ENCODE measurements around the gene ARHGEF28. TPM values are rescaled to one million over a fixed set of nuclear protein-coding genes. Genes with fewer than 3 reads are reported as not detected.
A peak's percentile ranks its signal among the peaks of the same experiment; 100 is the strongest.

The ARHGEF28 gene
- polyA plus RNA-seq, 3 donors, result not detected

DNA sequence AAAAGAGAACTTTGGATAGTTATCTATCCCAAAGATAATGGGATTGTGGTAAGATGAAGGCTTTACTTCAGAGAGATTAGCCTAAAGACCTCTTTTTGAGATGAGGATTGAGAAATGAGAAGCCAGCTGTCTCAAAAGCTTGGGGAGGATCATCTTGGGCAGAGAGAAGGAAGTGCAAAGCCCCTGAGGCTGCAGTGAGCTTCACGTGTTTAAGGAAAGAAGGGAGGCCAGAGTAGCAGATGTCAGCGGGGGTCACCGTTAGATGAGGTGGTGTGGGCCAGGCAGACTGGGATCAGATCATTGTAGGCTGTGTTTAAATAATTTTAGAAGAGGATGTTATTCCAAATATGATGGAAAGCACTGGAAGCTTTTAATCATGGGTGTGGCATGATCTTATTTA lies 270.1 kb downstream of the ARHGEF28 start:
- H2AFZ ChIP-seq (ENCODE audit: insufficient read depth, low read depth, low read length, poor library complexity, severe bottlenecking), result peak overlapping the region; percentile 31
- no peaks in the 10 kb centered on the region for H3K36me3 ChIP-seq (replicated peaks in 1 of 2; ENCODE audit: control insufficient read depth in 1 of 2, insufficient read depth in 2 of 2, low read length in 2 of 2)
- 27% methylated on average over 3 of the region's 3 CpGs for WGBS (ENCODE audit: insufficient coverage)
- H3K27ac ChIP-seq (ENCODE audit: low read depth in 1 of 2, low read length in 2 of 2), result no peak overlapping the region
- H3K4me1 ChIP-seq (ENCODE audit: control insufficient read depth in 1 of 2, insufficient read depth in 2 of 2, low read length in 2 of 2), result peaks cover 8 to 19% of the 10 kb centered on the region in 2 donors
- no peaks in the 10 kb centered on the region for H3K27me3 ChIP-seq (ENCODE audit: control insufficient read depth in 2 of 2, insufficient read depth in 2 of 2, low read length in 2 of 2)
- Mint-ChIP-seq H3K27me3 (ENCODE audit: low read depth in 3 of 3) (peaks cover 0 to 3% (median 3%) of the 10 kb centered on the region in 3 donors), H3K4me1 (peaks cover 30% of the 10 kb centered on the region), H3K9me3 (peaks cover 0 to 4% (median 2%) of the 10 kb centered on the region in 7 donors), H3K36me3 (no peaks in the 10 kb centered on the region), H3K27ac (peak overlapping the region in 1 of 7 donors; percentile 77), H3K4me3 (no peak overlapping the region)
- H4K20me1 ChIP-seq (ENCODE audit: insufficient read depth, low read length), result no peaks in the 10 kb centered on the region
- no peak overlapping the region for H3K4me2 ChIP-seq (replicated peaks; ENCODE audit: extremely low read depth, low read length, poor library complexity, severe bottlenecking)
- TF ChIP-seq, protein P1, sequence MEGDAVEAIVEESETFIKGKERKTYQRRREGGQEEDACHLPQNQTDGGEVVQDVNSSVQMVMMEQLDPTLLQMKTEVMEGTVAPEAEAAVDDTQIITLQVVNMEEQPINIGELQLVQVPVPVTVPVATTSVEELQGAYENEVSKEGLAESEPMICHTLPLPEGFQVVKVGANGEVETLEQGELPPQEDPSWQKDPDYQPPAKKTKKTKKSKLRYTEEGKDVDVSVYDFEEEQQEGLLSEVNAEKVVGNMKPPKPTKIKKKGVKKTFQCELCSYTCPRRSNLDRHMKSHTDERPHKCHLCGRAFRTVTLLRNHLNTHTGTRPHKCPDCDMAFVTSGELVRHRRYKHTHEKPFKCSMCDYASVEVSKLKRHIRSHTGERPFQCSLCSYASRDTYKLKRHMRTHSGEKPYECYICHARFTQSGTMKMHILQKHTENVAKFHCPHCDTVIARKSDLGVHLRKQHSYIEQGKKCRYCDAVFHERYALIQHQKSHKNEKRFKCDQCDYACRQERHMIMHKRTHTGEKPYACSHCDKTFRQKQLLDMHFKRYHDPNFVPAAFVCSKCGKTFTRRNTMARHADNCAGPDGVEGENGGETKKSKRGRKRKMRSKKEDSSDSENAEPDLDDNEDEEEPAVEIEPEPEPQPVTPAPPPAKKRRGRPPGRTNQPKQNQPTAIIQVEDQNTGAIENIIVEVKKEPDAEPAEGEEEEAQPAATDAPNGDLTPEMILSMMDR (IDR thresholded peaks at IDR 0.05), result no peak
- no peak overlapping the region for H3K9ac ChIP-seq (ENCODE audit: insufficient read depth, low read length, poor library complexity, severe bottlenecking)
- no peak overlapping the region for H3K4me3 ChIP-seq (replicated peaks in 1 of 3; ENCODE audit: low read depth in 2 of 3, low read length in 3 of 3)
- no peaks in the 10 kb centered on the region for H3K79me2 ChIP-seq (ENCODE audit: insufficient read depth, low read length)
- no peaks in the 10 kb centered on the region for H3K9me3 ChIP-seq (replicated peaks in 1 of 2; ENCODE audit: control insufficient read depth in 1 of 2, insufficient read depth in 1 of 2, low read length in 2 of 2)
- intact Hi-C loops (cut with micrococcal nuclease), result no loop called here
- no peak for DNase-seq

DNA sequence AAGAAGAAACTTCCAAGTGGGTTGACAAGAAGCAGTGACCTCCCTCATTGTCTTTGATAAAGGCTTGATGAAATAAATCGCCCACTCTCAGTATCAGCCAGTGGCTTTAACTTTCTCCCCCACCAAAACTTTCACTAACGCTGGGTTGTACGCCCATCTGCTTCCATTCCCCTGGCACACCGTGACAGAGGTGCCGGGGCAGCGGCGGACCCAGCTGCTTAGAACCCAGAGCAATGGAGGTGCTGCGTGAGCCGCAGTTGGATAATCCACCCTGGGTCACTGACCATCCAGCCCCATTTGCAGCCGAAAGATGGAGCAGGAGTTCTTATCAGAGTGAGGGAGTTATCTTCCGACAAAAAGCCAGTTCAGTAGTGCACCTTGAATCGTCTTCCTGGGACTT lies 270.7 kb downstream of the ARHGEF28 start:
- Mint-ChIP-seq H3K27ac (no peak overlapping the region), H3K36me3 (no peaks in the 10 kb centered on the region), H3K4me1 (peaks cover 34% of the 10 kb centered on the region), H3K9me3 (peaks cover 0 to 4% (median 2%) of the 10 kb centered on the region in 7 donors), H3K4me3 (no peak overlapping the region), H3K27me3 (ENCODE audit: low read depth in 3 of 3) (peaks cover 0 to 4% (median 3%) of the 10 kb centered on the region in 3 donors)
- Histone ChIP-seq H3K4me1 (ENCODE audit: control insufficient read depth in 1 of 2, insufficient read depth in 2 of 2, low read length in 2 of 2) (peaks cover 12 to 23% of the 10 kb centered on the region in 2 donors), H3K79me2 (ENCODE audit: insufficient read depth, low read length) (no peaks in the 10 kb centered on the region), H4K20me1 (ENCODE audit: insufficient read depth, low read length) (no peaks in the 10 kb centered on the region), H3K9ac (ENCODE audit: insufficient read depth, low read length, poor library complexity, severe bottlenecking) (no peak overlapping the region), H3K27me3 (ENCODE audit: control insufficient read depth in 2 of 2, insufficient read depth in 2 of 2, low read length in 2 of 2) (no peaks in the 10 kb centered on the region), H2AFZ (ENCODE audit: insufficient read depth, low read depth, low read length, poor library complexity, severe bottlenecking) (no peak overlapping the region), H3K4me3 (replicated peaks in 1 of 3; ENCODE audit: low read depth in 2 of 3, low read length in 3 of 3) (no peak overlapping the region), H3K4me2 (replicated peaks; ENCODE audit: extremely low read depth, low read length, poor library complexity, severe bottlenecking) (no peak overlapping the region), H3K9me3 (replicated peaks in 1 of 2; ENCODE audit: control insufficient read depth in 1 of 2, insufficient read depth in 1 of 2, low read length in 2 of 2) (no peaks in the 10 kb centered on the region), H3K36me3 (replicated peaks in 1 of 2; ENCODE audit: control insufficient read depth in 1 of 2, insufficient read depth in 2 of 2, low read length in 2 of 2) (no peaks in the 10 kb centered on the region), H3K27ac (ENCODE audit: low read depth in 1 of 2, low read length in 2 of 2) (no peak overlapping the region)
- DNase-seq, result no peak
- intact Hi-C loops (cut with micrococcal nuclease), result no loop called here
- TF ChIP-seq, protein P1 (IDR thresholded peaks at IDR 0.05), result no peak
- WGBS (ENCODE audit: insufficient coverage), result 98% methylated on average over 8 of the region's 12 CpGs

Measured in CD14-positive monocyte (primary cell).